Measurements from ENCODE around the gene PLEKHA5. TPM values are rescaled to one million over a fixed set of nuclear protein-coding genes. Genes with fewer than 3 reads are reported as not detected.

Gene PLEKHA5
- total RNA-seq, 1 experiment from 2014 or later: 10.8 TPM

DNA sequence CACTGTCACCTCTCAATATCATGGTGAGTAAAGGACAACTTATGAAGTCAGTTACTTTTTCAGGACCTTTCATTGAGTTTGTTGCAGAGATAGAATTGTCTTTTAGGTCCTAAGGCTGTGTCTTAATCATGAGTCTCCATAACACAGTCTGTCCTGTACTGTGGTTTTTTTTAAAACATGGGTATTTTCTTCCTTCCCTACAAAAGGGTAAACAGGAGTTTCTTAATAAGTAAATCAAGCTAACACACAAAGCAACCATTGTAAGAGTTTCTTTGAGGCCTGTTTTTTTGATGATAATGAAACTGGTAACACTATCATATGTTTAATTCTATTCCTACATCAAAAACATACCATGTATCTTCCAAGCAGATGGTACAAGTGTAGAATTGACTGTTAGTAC, 101.4 kb downstream of the PLEKHA5 start:
- no peak for DNase-seq (ENCODE audit: low spot score)

GRCh38 chr12:19234171-19234704, 104.7 kb downstream of the PLEKHA5 start:
- DNase-seq (ENCODE audit: low spot score): no peak

GRCh38 chr12:19234981-19235871, 105.7 kb downstream of the PLEKHA5 start:
- DNase-seq (ENCODE audit: low spot score): no peak

GRCh38 chr12:19236656-19237055, 107.1 kb downstream of the PLEKHA5 start:
- no peak for DNase-seq (ENCODE audit: low spot score)

GRCh38 chr12:19238540-19238939, 109.0 kb downstream of the PLEKHA5 start:
- no peak for DNase-seq (ENCODE audit: low spot score)

DNA sequence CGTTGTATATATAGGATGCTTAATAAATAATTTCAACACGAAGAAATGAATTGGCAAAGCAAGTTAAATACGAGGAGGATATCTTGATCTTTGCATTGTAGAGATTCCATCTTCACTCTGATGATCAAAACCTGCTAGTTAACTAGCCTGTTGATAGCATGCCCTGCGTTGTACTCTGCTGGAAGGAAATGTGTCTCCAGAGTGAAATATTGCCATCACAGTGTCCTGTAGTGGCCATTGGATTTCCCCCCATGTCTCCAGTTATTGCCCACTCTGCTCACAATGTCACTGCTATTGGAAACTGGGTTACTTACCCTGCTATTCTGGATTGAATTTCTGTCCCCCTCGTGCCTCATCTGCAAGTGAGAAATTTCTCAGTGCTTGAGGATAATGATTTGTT, 109.6 kb downstream of the PLEKHA5 start:
- DNase-seq (ENCODE audit: low spot score): no peak

- no peak for DNase-seq (ENCODE audit: low spot score)
Observed at GRCh38 chr12:19239616-19240234, 110.2 kb downstream of the PLEKHA5 start.

DNA sequence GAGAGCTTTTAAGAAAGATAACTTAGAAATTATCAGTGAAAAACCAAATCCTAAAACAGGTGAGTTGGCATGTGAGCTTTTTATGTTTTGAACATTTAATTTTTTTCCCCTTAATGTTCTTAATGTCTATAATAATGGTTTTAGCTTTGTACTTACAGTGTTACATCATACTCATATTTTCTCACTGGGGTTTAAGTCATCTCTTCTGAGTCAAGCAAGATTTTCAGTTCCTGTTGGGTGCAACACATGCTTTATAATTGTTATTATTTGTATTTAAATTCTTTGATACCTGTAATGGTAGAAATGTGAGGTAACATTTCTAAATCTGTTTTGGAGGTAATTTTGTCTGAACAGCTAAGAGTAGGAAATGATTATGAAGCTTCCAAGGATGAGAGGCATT, 113.0 kb downstream of the PLEKHA5 start:
- no peak for DNase-seq (ENCODE audit: low spot score)

DNA sequence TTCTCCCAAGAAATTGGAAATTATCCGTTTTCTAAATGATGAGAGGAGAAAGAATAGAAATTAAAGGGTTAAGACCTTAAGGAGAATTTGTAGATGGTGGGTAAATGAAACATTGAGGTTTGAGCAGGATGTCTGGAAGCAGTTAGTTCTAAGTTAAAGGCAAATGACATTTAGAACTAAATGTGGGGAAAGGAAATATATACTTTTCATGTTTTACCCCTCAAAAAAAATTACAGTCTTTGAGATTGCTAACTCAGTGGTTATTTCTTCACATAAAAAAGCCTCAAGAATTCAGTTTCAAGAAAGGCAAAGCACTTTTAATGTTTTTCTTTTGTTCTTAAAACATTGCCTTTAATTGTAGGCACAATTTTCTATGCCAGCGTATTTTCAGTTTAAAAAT, 114.0 kb downstream of the PLEKHA5 start:
- no peak for DNase-seq (ENCODE audit: low spot score)

- DNase-seq (ENCODE audit: low spot score): no peak
Observed at GRCh38 chr12:19244312-19244711, 114.8 kb downstream of the PLEKHA5 start.

- no peak for DNase-seq (ENCODE audit: low spot score)
Observed at GRCh38 chr12:19245106-19245505, 115.6 kb downstream of the PLEKHA5 start.

GRCh38 chr12:19245666-19246065, 116.1 kb downstream of the PLEKHA5 start:
- DNase-seq (ENCODE audit: low spot score): no peak

DNA sequence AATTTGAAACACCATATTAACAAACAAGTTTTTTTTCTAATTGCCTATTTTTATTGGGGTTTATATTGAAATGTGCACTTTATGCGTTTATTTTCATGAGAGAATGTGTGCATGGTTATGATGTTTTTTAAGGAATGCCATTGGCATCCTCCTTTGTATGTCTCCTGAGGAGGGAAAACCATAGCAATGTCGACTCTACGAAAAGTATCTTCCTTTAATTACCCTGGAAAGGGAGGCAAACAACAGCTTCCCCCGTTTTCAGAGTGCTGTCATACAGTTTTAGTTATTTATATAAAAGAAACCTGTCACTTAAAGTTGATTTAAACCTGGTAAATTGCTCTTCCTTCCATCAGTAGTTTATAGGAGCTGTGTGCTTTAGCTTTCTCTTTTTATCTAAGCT, 117.4 kb downstream of the PLEKHA5 start:
- DNase-seq (ENCODE audit: low spot score): no peak

- DNase-seq (ENCODE audit: low spot score): no peak
Observed at GRCh38 chr12:19248929-19249602, 119.5 kb downstream of the PLEKHA5 start.

DNA sequence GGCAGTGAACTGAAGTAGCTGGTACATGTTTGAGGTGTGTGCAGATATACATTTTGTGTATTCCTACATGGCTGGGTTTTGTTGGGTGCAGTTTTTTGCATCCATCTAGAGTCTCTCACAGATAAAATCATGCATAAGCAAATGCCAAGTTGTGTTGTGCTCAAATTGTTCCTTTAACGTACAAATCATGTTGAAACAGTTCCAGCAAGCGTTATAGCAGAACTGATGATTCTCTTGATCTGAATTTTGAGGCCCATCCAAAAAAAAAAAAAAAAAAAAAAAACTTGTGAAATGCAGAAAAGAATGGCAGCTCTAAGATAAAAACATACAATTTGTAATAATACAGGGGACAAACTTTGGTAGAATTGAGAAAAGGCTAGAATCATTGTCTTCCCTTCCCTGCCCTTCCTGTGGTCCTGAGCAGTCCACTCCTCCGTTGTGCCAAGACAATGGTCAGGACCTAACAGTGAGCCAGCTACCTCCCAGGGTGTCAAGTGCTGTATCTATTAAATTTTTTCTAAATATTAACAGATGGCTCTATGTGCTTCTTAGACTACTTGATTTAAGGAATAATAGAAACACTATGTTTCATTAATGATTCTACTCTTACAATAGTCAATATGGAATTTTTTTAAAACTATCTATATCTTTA, 122.1 kb downstream of the PLEKHA5 start:
- no peak for DNase-seq (ENCODE audit: low spot score)

GRCh38 chr12:19260135-19260534, 130.6 kb downstream of the PLEKHA5 start:
- DNase-seq (ENCODE audit: low spot score): no peak

DNA sequence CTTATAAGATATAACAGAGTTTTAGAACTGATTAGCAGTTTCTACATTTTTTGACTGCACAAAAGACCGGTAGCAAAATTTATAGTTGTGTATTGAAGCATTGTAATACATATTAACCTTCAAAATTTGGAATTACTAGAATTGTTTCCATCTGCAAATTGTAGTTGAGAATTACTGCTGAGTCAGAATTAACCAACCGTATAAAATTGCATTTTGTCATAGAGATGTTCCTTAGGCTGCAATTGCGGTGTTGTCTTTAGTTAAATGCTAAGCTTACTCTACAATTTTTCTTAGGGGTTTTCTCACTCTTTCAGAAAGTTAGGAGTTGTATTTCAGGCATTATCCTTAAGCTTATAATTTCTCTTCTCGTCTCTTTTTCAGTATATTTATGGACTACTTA, 132.2 kb downstream of the PLEKHA5 start:
- no peak for DNase-seq (ENCODE audit: low spot score)

GRCh38 chr12:19263672-19264071, 134.1 kb downstream of the PLEKHA5 start:
- no peak for DNase-seq (ENCODE audit: low spot score)

DNA sequence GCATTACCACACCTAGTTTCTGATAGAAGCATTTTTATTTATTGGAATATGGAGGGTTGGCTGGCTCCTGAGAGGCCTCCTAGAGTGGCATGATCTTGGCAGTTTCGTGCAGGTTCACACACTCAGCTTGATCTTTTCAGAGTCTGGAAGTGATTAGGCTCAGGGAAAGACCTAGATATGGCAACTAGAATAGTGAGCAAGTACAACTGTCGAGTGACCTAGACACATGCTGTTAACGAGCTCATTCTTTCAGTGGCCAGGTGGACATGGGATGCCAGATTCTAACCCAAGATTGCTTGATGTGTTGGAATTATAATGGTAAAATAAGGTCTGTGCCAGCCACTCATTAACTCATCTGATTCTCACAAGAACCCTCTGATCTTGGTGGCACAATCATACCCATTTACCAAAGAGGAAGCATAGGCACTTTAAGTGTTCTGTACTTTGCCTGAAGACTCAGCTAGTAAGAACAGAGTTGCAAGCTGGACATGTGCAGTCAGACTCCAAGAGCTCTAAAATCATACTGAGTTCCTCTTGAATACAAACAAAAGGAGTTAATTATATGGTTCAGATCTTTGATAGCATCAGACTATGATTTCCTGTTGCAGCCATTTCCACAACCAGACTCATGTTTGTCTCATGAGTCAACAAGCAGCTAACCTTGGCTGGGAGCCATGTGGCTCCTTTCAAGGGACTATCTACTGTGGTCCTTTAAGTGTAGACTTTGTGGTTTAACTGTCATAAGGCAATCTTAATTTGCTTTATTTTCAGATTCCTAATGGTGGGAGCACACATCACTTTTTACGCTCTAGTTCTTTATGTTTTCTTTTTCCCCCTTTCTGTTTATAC, 144.2 kb downstream of the PLEKHA5 start:
- DNase-seq (ENCODE audit: low spot score): peak; percentile 98

DNA sequence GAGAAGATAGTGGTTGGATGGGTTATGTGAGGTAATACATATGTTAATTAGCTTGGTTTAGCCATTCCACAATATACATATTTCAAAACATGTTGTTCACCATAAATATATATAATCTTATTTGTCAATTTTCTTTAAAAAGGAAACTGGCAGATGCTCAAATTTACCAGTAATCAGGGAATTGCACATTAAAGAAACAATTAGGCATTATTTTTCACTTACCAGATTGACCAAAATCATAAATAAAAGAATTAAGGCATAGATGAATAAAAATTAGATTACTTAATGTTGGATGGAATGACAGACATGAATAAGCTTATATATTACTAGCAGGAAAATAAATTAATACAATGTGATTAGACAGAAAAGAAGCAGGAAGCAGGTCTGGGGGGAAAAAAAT, 147.2 kb downstream of the PLEKHA5 start:
- DNase-seq (ENCODE audit: low spot score): no peak

GRCh38 chr12:19277711-19278110, 148.2 kb downstream of the PLEKHA5 start:
- DNase-seq (ENCODE audit: low spot score): no peak

All from A172 (cell line).